PFSK-1 (cell line): ENCODE measurements around the gene CAND2.

ENCODE experiments used
- FOXP2 ChIP-seq: optimal IDR thresholded peaks from 2 replicates; pipeline ENCODE3; 2011; ENCODE audit warnings: borderline replicate concordance, control low read depth, inconsistent platforms; ENCODE audit not compliant: insufficient read depth; ENCODE audit errors: extremely low read length, extremely low read depth
- POLR2AphosphoS5 ChIP-seq: IDR thresholded peaks from 2 replicates; pipeline ENCODE4 v1.6.1; 2012; ENCODE audit warnings: low read depth, mild to moderate bottlenecking, control low read depth, low read length, moderate library complexity
- REST ChIP-seq, 2 experiments: IDR thresholded peaks; 2 replicates each; pipeline versions ENCODE4 v1.6.1 to v1.8.0; 2011 to 2012; ENCODE audit warnings: low read depth in 2 of 2, low read length in 2 of 2, control low read depth in 1 of 2, inconsistent platforms in 1 of 2, mild to moderate bottlenecking in 1 of 2, moderate library complexity in 1 of 2; ENCODE audit not compliant: insufficient read depth in 1 of 2
- SIN3A ChIP-seq: IDR thresholded peaks from 2 replicates; pipeline ENCODE4 v1.6.1; 2012; ENCODE audit warnings: mild to moderate bottlenecking, low read length, moderate library complexity, borderline replicate concordance; ENCODE audit not compliant: insufficient read depth
- TAF1 ChIP-seq: IDR thresholded peaks from 2 replicates; pipeline ENCODE4 v1.6.1; 2012; ENCODE audit warnings: low read length, control low read depth, borderline replicate concordance; ENCODE audit not compliant: insufficient read depth

CAND2 gene

GRCh38 chr3:12798559-12799179 is 2.2 kb downstream of the CAND2 start:
- TF ChIP-seq FOXP2 (no peak), REST (IDR thresholded peaks at IDR 0.05; ENCODE audit: insufficient read depth in 1 of 2, low read depth in 2 of 2, low read length in 2 of 2) (no peak)

GRCh38 chr3:12799525-12800440 is 3.3 kb downstream of the CAND2 start:
- TF ChIP-seq TAF1 (no peak), REST (IDR thresholded peaks at IDR 0.05; ENCODE audit: insufficient read depth in 1 of 2, low read depth in 2 of 2, low read length in 2 of 2) (no peak), POLR2AphosphoS5 (no peak), FOXP2 (no peak), SIN3A (no peak)

- TF ChIP-seq POLR2AphosphoS5 (no peak), TAF1 (no peak), SIN3A (no peak), REST (IDR thresholded peaks at IDR 0.05; ENCODE audit: insufficient read depth in 1 of 2, low read depth in 2 of 2, low read length in 2 of 2) (no peak), FOXP2 (no peak)
Measured at GRCh38 chr3:12803371-12803770, 6.9 kb downstream of the CAND2 start.

- no peak for TF ChIP-seq FOXP2
- TF ChIP-seq SIN3A = no peak
- TF ChIP-seq REST (IDR thresholded peaks at IDR 0.05; ENCODE audit: insufficient read depth in 1 of 2, low read depth in 2 of 2, low read length in 2 of 2) = no peak
- TF ChIP-seq POLR2AphosphoS5 = no peak
- TF ChIP-seq TAF1 = no peak
Measured at GRCh38 chr3:12807066-12807465, 10.6 kb downstream of the CAND2 start.
